CD4-positive, CD25-positive, alpha-beta regulatory T cell (primary cell): ENCODE data around the gene CYS1. TPM values are rescaled to one million over a fixed set of nuclear protein-coding genes. Genes with fewer than 3 reads are reported as not detected.

ENCODE experiments used
- ATAC-seq, 2 donors: fragments of 150-1000 bp; cut with Tn5 transposase; one replicate each; pipeline ENCODE4 v1.10.0; 2021; ENCODE audit warnings: low read depth in 2 of 2, moderate number of reproducible peaks in 2 of 2, moderate library complexity in 1 of 2
- DNase-seq, 3 donors: peaks; one replicate each; pipeline versions ENCODE4 v3.0.0 to v3.0.0-alpha.2; 2012 to 2022; ENCODE audit warnings: mixed read lengths in 1 of 3
- H3K27ac ChIP-seq: one replicate; pipeline ENCODE4 v1.7.0; 2013; ENCODE audit warnings: mild to moderate bottlenecking, low read length; ENCODE audit not compliant: insufficient read depth, poor library complexity, severe bottlenecking
- H3K27me3 ChIP-seq: one replicate; pipeline ENCODE4 v1.7.0; 2013; ENCODE audit warnings: low read length; ENCODE audit not compliant: control insufficient read depth, insufficient read depth
- H3K36me3 ChIP-seq: one replicate; pipeline ENCODE4 v1.7.0; 2013; ENCODE audit warnings: mild to moderate bottlenecking, low read length, moderate library complexity; ENCODE audit not compliant: control insufficient read depth, insufficient read depth
- H3K4me1 ChIP-seq: 2 replicates; pipeline ENCODE4 v1.7.0; 2013; ENCODE audit warnings: mild to moderate bottlenecking, low read length; ENCODE audit not compliant: insufficient read depth, control insufficient read depth, poor library complexity, severe bottlenecking
- H3K4me3 ChIP-seq: one replicate; pipeline ENCODE4 v1.7.0; 2013; ENCODE audit warnings: low read depth, mild to moderate bottlenecking, low read length, moderate library complexity
- H3K9me3 ChIP-seq, 2 experiments: 1 replicate in 1 of 2; 2 replicates in 1 of 2; pipeline ENCODE4 v1.7.0; 2013; ENCODE audit warnings: low read length in 2 of 2, mild to moderate bottlenecking in 1 of 2, moderate library complexity in 1 of 2; ENCODE audit not compliant: control insufficient read depth in 2 of 2
- H3K27ac Mint-ChIP-seq, 3 donors: one replicate each; pipeline ENCODE4 v1.8.0; 2020 to 2022; ENCODE audit warnings: mild to moderate bottlenecking in 3 of 3, mixed read lengths in 3 of 3, moderate library complexity in 2 of 3
- H3K27me3 Mint-ChIP-seq: one replicate; pipeline ENCODE4 v1.8.0; 2022; ENCODE audit warnings: mild to moderate bottlenecking, mixed read lengths
- H3K36me3 Mint-ChIP-seq: one replicate; pipeline ENCODE4 v1.8.0; 2020; ENCODE audit warnings: mixed read lengths
- H3K4me1 Mint-ChIP-seq, 4 donors: one replicate each; pipeline ENCODE4 v1.8.0; 2020 to 2022; ENCODE audit warnings: mixed read lengths in 4 of 4, mild to moderate bottlenecking in 1 of 4
- H3K4me3 Mint-ChIP-seq, 4 donors: one replicate each; pipeline ENCODE4 v1.8.0; 2020 to 2022; ENCODE audit warnings: mild to moderate bottlenecking in 4 of 4, mixed read lengths in 4 of 4, moderate library complexity in 3 of 4
- H3K9me3 Mint-ChIP-seq, 7 donors: one replicate each; pipeline ENCODE4 v1.8.0; 2020 to 2022; ENCODE audit warnings: mixed read lengths in 7 of 7, mild to moderate bottlenecking in 3 of 7, moderate library complexity in 2 of 7
- polyA plus RNA-seq, 4 donors: library from polyadenylated mRNA; unstranded; fragments of 300-500 nt; fragmentation: Illumina TruSeq; gene quantifications; one replicate each; pipeline ENCODE4 v1.2.3, GENCODE V29; 2021
- total RNA-seq: library from RNA; stranded (reverse); gene quantifications from one replicate; pipeline ENCODE4 v1.2.3, GENCODE V29; 2022

CYS1 gene
- total and polyA plus RNA-seq, 5 donors from 2014 or later = not detected

DNA sequence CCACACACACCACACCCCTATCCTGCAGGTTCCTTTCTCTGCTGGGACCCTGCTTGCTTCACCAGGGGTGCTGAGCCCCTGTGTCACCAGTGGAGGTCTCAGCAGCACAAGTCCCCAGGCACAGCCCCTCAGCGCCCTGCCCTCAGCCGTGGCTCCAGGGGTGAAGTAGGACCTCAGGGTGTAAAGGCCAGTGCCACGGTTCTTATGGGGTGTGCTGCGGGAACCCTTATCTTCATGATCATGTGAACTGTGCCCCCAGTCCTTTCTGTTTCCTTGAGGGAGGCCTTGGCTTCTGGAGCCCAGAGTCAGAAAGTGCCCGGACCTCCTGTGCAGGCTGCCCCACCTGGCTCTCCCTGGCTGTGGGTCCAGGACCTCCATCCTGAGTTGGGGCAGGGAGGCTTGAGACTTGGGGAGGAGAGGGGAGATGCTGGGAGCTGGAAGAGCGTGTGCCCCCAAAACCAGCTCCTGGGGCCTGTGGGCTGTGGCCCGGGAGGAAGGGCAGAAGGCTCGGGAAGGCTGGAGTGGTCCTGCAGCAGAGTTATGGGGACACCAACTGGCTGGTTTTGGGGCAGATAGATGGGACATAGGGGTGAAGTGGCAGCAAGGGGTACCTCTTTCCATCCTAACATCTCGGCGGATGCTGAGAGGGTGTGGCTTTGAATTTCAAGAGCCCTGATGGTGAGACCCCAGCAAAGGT, 57.1 kb downstream of the CYS1 start:
- H3K27me3 ChIP-seq = no peaks in the 10 kb centered on the region
- no peak overlapping the region for H3K27ac ChIP-seq
- Mint-ChIP-seq H3K36me3 (no peaks in the 10 kb centered on the region), H3K4me1 (peaks cover 0 to 16% (median 5%) of the 10 kb centered on the region in 4 donors), H3K9me3 (peaks cover 0 to 3% (median 0%) of the 10 kb centered on the region in 7 donors), H3K4me3 (no peak overlapping the region), H3K27ac (peak overlapping the region in 1 of 3 donors; percentile 20), H3K27me3 (peaks cover 18% of the 10 kb centered on the region)
- no peak for ATAC-seq
- DNase-seq = no peak
- peaks cover 4% of the 10 kb centered on the region for H3K4me1 ChIP-seq
- H3K9me3 ChIP-seq = no peaks in the 10 kb centered on the region
- no peak overlapping the region for H3K4me3 ChIP-seq
- H3K36me3 ChIP-seq = no peaks in the 10 kb centered on the region

DNA sequence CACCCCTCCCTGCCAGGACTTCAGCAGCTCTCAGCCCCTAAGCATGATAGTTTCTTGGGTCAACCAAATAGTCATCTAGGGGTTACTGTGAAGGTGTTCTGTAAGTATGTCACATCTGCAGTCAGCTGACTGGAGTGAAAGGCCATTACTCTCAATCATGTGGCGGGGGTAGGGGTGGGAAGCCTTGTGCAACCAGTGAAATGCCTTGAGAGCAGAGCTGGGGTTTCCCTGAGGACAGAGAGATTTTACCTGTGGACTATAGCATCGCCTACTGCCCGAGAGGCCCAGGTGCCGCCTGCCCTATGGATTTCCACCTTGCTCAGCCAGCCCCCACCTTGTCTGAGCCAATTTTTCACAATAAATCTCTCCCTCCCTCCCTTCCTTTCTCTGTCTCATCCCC, 57.8 kb downstream of the CYS1 start:
- DNase-seq = no peak
- Histone ChIP-seq H3K27ac (no peak overlapping the region), H3K27me3 (no peaks in the 10 kb centered on the region), H3K9me3 (no peaks in the 10 kb centered on the region), H3K4me1 (no peaks in the 10 kb centered on the region), H3K4me3 (no peak overlapping the region), H3K36me3 (no peaks in the 10 kb centered on the region)
- H3K27me3 Mint-ChIP-seq = peaks cover 21% of the 10 kb centered on the region
- peaks cover 0 to 4% (median 0%) of the 10 kb centered on the region in 7 donors for H3K9me3 Mint-ChIP-seq
- no peak for ATAC-seq
- peaks cover 0 to 11% (median 2%) of the 10 kb centered on the region in 4 donors for H3K4me1 Mint-ChIP-seq
- peaks cover under 1% of the 10 kb centered on the region for H3K36me3 Mint-ChIP-seq
- peak overlapping the region in 1 of 3 donors; percentile 20 for H3K27ac Mint-ChIP-seq
- peak overlapping the region in 1 of 4 donors; percentile 43 for H3K4me3 Mint-ChIP-seq

DNA sequence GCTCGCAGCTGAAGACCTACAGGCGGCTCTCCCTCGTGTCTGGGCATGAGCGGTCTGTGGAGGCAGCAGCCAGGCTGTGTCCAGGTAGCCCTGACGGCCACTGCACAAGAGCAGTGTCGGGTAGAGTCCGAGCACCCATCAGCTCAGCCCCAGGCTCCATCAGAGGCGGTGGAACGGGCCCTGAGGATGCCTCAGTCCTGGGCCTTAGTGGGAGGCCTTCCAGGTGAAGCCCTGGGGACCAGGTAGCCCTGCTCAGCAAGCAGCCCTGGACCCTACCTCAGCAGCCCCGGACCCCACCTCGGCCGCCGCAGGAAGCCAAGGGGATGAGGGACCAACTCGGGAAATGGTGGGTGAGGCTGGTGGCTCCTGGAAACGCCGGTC, 58.2 kb downstream of the CYS1 start:
- Histone ChIP-seq H3K9me3 (peaks cover 0 to 2% of the 10 kb centered on the region in 2 experiments), H3K4me1 (no peaks in the 10 kb centered on the region), H3K27ac (no peak overlapping the region), H3K27me3 (no peaks in the 10 kb centered on the region), H3K4me3 (no peak overlapping the region), H3K36me3 (no peaks in the 10 kb centered on the region)
- Mint-ChIP-seq H3K4me3 (no peak overlapping the region), H3K27me3 (peaks cover 24% of the 10 kb centered on the region), H3K27ac (no peak overlapping the region), H3K4me1 (peaks cover 0 to 11% (median 0%) of the 10 kb centered on the region in 4 donors), H3K36me3 (peaks cover 3% of the 10 kb centered on the region), H3K9me3 (peaks cover 0 to 8% (median 0%) of the 10 kb centered on the region in 7 donors)
- ATAC-seq = no peak
- DNase-seq = no peak

DNA sequence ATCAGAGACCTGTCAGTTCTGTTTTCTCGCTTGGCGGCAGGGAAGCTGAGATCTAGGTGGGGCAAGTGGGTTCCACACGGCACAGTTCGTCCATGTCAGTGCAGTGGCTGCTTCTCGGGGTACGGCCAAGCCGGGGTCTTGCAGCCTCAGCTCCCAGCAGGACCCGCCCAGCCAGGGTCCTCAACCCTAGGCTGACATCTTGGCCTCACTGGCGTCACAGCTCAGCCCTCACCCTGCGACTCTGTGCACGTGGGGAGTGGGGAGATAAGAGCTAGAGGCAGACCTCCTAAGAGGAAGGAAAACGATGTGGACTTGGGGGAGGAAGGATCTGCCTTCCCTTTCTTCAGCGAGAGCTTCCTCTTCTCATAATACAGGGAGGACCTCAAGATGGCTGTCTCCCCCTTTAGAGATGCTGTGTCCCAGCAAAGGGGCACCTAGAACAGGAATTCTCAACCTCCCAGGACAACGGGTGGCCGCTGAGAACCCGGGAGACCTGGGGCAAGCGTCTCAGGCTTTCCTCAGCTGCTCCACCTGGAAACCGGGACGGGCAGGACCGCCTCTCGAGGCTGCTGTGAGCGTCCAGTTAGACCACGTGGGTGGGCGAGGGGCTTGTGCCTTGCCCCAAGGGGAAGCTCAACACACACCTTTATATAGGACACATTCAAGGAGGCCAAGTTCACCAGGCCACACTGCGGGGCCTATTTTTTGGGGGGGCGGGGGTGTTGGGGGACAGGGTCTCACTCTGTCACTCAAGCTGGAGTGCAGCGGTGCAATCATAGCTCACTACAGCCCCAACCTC, 60.4 kb downstream of the CYS1 start:
- H3K27ac Mint-ChIP-seq = no peak overlapping the region
- no peak overlapping the region for H3K4me3 Mint-ChIP-seq
- H3K36me3 Mint-ChIP-seq = peaks cover 3% of the 10 kb centered on the region
- H3K4me1 Mint-ChIP-seq = peaks cover 0 to 4% (median 0%) of the 10 kb centered on the region in 4 donors
- Histone ChIP-seq H3K27me3 (no peaks in the 10 kb centered on the region), H3K27ac (no peak overlapping the region), H3K36me3 (no peaks in the 10 kb centered on the region), H3K4me1 (no peaks in the 10 kb centered on the region), H3K4me3 (no peak overlapping the region), H3K9me3 (peaks cover 0 to 2% of the 10 kb centered on the region in 2 experiments)
- DNase-seq (no peak), ATAC-seq (no peak)
- peaks cover 0 to 11% (median 0%) of the 10 kb centered on the region in 7 donors for H3K9me3 Mint-ChIP-seq
- H3K27me3 Mint-ChIP-seq = peaks cover 29% of the 10 kb centered on the region

GRCh38 chr2:10019174-10019573, 61.0 kb downstream of the CYS1 start:
- Histone ChIP-seq H3K4me1 (no peaks in the 10 kb centered on the region), H3K9me3 (peaks cover 0 to 2% of the 10 kb centered on the region in 2 experiments), H3K36me3 (no peaks in the 10 kb centered on the region), H3K27ac (no peak overlapping the region), H3K27me3 (no peaks in the 10 kb centered on the region), H3K4me3 (no peak overlapping the region)
- peaks cover 0 to 4% (median 0%) of the 10 kb centered on the region in 4 donors for H3K4me1 Mint-ChIP-seq
- DNase-seq (no peak), ATAC-seq (no peak)
- H3K27ac Mint-ChIP-seq = no peak overlapping the region
- H3K27me3 Mint-ChIP-seq = peaks cover 29% of the 10 kb centered on the region
- peaks cover 3% of the 10 kb centered on the region for H3K36me3 Mint-ChIP-seq
- H3K9me3 Mint-ChIP-seq = peaks cover 0 to 11% (median 0%) of the 10 kb centered on the region in 7 donors
- H3K4me3 Mint-ChIP-seq = no peak overlapping the region

DNA sequence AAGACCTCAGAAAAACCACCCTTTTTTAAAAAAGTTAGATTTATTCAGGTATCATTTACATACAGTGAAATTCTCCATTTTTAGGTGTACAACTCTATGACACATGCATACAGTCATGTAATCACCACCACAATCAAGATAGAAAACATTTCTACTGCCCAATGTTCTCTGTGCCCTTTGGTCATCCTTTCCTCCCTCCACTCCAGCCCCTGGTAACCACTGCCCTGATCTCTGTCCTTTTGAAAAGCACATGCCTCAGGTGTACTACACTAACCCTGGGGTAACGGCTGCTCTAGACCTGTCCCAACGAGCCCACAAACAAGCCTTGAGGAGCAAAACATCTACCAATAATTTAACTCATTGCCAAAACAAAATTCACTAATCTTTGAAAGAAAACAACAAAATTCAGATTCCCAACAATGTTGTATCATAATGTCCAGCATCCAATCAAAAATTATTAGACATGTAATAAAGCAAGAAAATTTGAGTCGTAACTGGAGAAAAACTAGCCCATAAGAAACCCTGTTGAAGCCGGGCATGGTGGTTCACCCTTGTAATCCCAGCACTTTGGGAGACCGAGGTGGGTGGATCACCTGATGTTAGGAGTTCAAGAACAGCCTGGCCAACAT, 62.8 kb downstream of the CYS1 start:
- ATAC-seq (no peak), DNase-seq (no peak)
- H3K4me1 Mint-ChIP-seq = no peaks in the 10 kb centered on the region
- peaks cover 0 to 11% (median 0%) of the 10 kb centered on the region in 7 donors for H3K9me3 Mint-ChIP-seq
- Histone ChIP-seq H3K9me3 (peaks cover 0 to 2% of the 10 kb centered on the region in 2 experiments), H3K4me3 (no peak overlapping the region), H3K36me3 (no peaks in the 10 kb centered on the region), H3K27me3 (no peaks in the 10 kb centered on the region), H3K4me1 (no peaks in the 10 kb centered on the region), H3K27ac (no peak overlapping the region)
- peaks cover 3% of the 10 kb centered on the region for H3K36me3 Mint-ChIP-seq
- no peak overlapping the region for H3K4me3 Mint-ChIP-seq
- peaks cover 25% of the 10 kb centered on the region for H3K27me3 Mint-ChIP-seq
- no peak overlapping the region for H3K27ac Mint-ChIP-seq

- Mint-ChIP-seq H3K4me3 (no peak overlapping the region), H3K9me3 (peaks cover 0 to 11% (median 0%) of the 10 kb centered on the region in 7 donors), H3K27me3 (peaks cover 25% of the 10 kb centered on the region), H3K27ac (no peak overlapping the region), H3K36me3 (peaks cover 3% of the 10 kb centered on the region), H3K4me1 (no peaks in the 10 kb centered on the region)
- H3K36me3 ChIP-seq = no peaks in the 10 kb centered on the region
- H3K27me3 ChIP-seq = no peaks in the 10 kb centered on the region
- no peaks in the 10 kb centered on the region for H3K4me1 ChIP-seq
- H3K4me3 ChIP-seq = no peak overlapping the region
- H3K9me3 ChIP-seq = peaks cover 0 to 2% of the 10 kb centered on the region in 2 experiments
- ATAC-seq (no peak), DNase-seq (no peak)
- H3K27ac ChIP-seq = no peak overlapping the region
Measured at GRCh38 chr2:10016802-10017258, 63.4 kb downstream of the CYS1 start.
